H9 (cell line): Measurements from ENCODE around the gene KCNMB2. TPM values are rescaled to one million over a fixed set of nuclear protein-coding genes. Genes with fewer than 3 reads are reported as not detected.
A peak's percentile ranks its signal among the peaks of the same experiment; 100 is the strongest.

Experiments used
- DNase-seq: peaks from one replicate; pipeline ENCODE4 v3.0.0-alpha.2; 2017
- H2AFZ ChIP-seq: one replicate; pipeline ENCODE4 v1.6.1; 2013; ENCODE audit warnings: mild to moderate bottlenecking, low read length, control low read depth, moderate library complexity
- H2AK5ac ChIP-seq: 2 replicates; pipeline ENCODE4 v1.6.1; 2013; ENCODE audit warnings: low read length, control low read depth, mixed read lengths; ENCODE audit not compliant: insufficient read length
- H2BK120ac ChIP-seq: one replicate; pipeline ENCODE4 v1.6.1; 2013; ENCODE audit warnings: low read depth, mild to moderate bottlenecking, low read length, control low read depth, inconsistent platforms; ENCODE audit not compliant: poor library complexity, severe bottlenecking
- H2BK12ac ChIP-seq: 2 replicates; pipeline ENCODE4 v1.6.1; 2013; ENCODE audit warnings: low read length, control low read depth, mixed read lengths, low read depth; ENCODE audit not compliant: insufficient read length
- H2BK15ac ChIP-seq: 2 replicates; pipeline ENCODE4 v1.6.1; 2013; ENCODE audit warnings: low read depth, low read length, control low read depth
- H2BK20ac ChIP-seq: one replicate; pipeline ENCODE4 v1.6.1; 2013; ENCODE audit warnings: low read depth, mild to moderate bottlenecking, low read length, control low read depth, inconsistent platforms; ENCODE audit not compliant: poor library complexity, severe bottlenecking
- H2BK5ac ChIP-seq: 2 replicates; pipeline ENCODE4 v1.6.1; 2013; ENCODE audit warnings: low read length, control low read depth, mixed read lengths; ENCODE audit not compliant: insufficient read length
- H3K14ac ChIP-seq: 2 replicates; pipeline ENCODE4 v1.6.1; 2013; ENCODE audit warnings: low read length, control low read depth; ENCODE audit not compliant: insufficient read depth
- H3K18ac ChIP-seq: 2 replicates; pipeline ENCODE4 v1.6.1; 2013; ENCODE audit warnings: low read depth, mild to moderate bottlenecking, mixed read lengths, low read length, control low read depth; ENCODE audit not compliant: insufficient read length
- H3K23ac ChIP-seq: 2 replicates; pipeline ENCODE4 v1.6.1; 2013; ENCODE audit warnings: low read length, control low read depth, mixed read lengths, low read depth; ENCODE audit not compliant: insufficient read length
- H3K23me2 ChIP-seq: 2 replicates; pipeline ENCODE4 v1.6.1; 2013; ENCODE audit warnings: low read depth, mild to moderate bottlenecking, mixed read lengths, low read length, control low read depth; ENCODE audit not compliant: insufficient read length, poor library complexity, severe bottlenecking
- H3K27ac ChIP-seq: 2 replicates; pipeline ENCODE4 v1.5.1; 2013; ENCODE audit warnings: low read length, control low read depth, mixed read lengths, low read depth; ENCODE audit not compliant: insufficient read length
- H3K27me3 ChIP-seq: 2 replicates; pipeline ENCODE4 v1.6.1; 2013; ENCODE audit warnings: low read length, control low read depth, inconsistent platforms; ENCODE audit not compliant: insufficient read depth
- H3K4ac ChIP-seq: 2 replicates; pipeline ENCODE4 v1.6.1; 2013; ENCODE audit warnings: low read depth, mild to moderate bottlenecking, control low read depth, inconsistent platforms, low read length, moderate library complexity
- H3K4me1 ChIP-seq: 2 replicates; pipeline ENCODE4 v1.6.1; 2013; ENCODE audit warnings: low read length, control low read depth, inconsistent platforms; ENCODE audit not compliant: insufficient read depth
- H3K4me2 ChIP-seq: 2 replicates; pipeline ENCODE4 v1.6.1; 2013; ENCODE audit warnings: low read length, control low read depth, mixed read lengths; ENCODE audit not compliant: insufficient read length, insufficient read depth
- H3K56ac ChIP-seq: 2 replicates; pipeline ENCODE4 v1.6.1; 2013; ENCODE audit warnings: low read depth, mild to moderate bottlenecking, mixed read lengths, low read length, control low read depth; ENCODE audit not compliant: insufficient read length
- H3K79me1 ChIP-seq: 2 replicates; pipeline ENCODE4 v1.6.1; 2013; ENCODE audit warnings: low read depth, mild to moderate bottlenecking, moderate library complexity, low read length, control low read depth, inconsistent platforms; ENCODE audit not compliant: insufficient read depth, poor library complexity, severe bottlenecking
- H3K79me2 ChIP-seq: 2 replicates; pipeline ENCODE4 v1.6.1; 2013; ENCODE audit warnings: low read length, control low read depth, inconsistent platforms; ENCODE audit not compliant: insufficient read depth
- H3K9ac ChIP-seq: 2 replicates; pipeline ENCODE4 v1.6.1; 2013; ENCODE audit warnings: low read length, control low read depth, mixed read lengths; ENCODE audit not compliant: insufficient read length; ENCODE audit errors: extremely low read depth
- H3K9me3 ChIP-seq: one replicate; pipeline ENCODE4 v1.6.1; 2013; ENCODE audit warnings: low read depth, low read length, inconsistent platforms; ENCODE audit not compliant: control insufficient read depth
- H3T11ph ChIP-seq: one replicate; pipeline ENCODE4 v1.6.1; 2013; ENCODE audit warnings: mild to moderate bottlenecking, low read length, control low read depth, inconsistent platforms
- H4K20me1 ChIP-seq: one replicate; pipeline ENCODE4 v1.6.1; 2013; ENCODE audit not compliant: control insufficient read depth, insufficient read length, insufficient read depth
- H4K5ac ChIP-seq: 2 replicates; pipeline ENCODE4 v1.6.1; 2013; ENCODE audit warnings: low read depth, mild to moderate bottlenecking, mixed read lengths, low read length, control low read depth; ENCODE audit not compliant: insufficient read length
- H4K8ac ChIP-seq: replicated peaks from 2 replicates; pipeline ENCODE4 v1.6.1; 2013; ENCODE audit warnings: low read length, control low read depth, mixed read lengths, low read depth; ENCODE audit not compliant: insufficient read length
- H4K91ac ChIP-seq: 2 replicates; pipeline ENCODE4 v1.6.1; 2013; ENCODE audit warnings: low read depth, mild to moderate bottlenecking, moderate library complexity, mixed read lengths, low read length, control low read depth; ENCODE audit not compliant: insufficient read length
- H3K27ac Mint-ChIP-seq, 3 experiments: 2 replicates in 2 of 3; 3 replicates in 1 of 3; pipeline ENCODE4 v1.8.0; 2020 to 2021; ENCODE audit warnings: mixed read lengths in 3 of 3, mild to moderate bottlenecking in 1 of 3, moderate library complexity in 1 of 3
- H3K27me3 Mint-ChIP-seq: 2 replicates; pipeline ENCODE4 v1.8.0; 2021; ENCODE audit warnings: low read depth, mild to moderate bottlenecking, moderate library complexity, mixed read lengths
- H3K36me3 Mint-ChIP-seq, 3 experiments: 2 replicates in 2 of 3; 3 replicates in 1 of 3; pipeline ENCODE4 v1.8.0; 2020 to 2021; ENCODE audit warnings: low read depth in 3 of 3, mixed read lengths in 3 of 3; ENCODE audit not compliant: insufficient read depth in 1 of 3
- H3K4me1 Mint-ChIP-seq, 2 experiments: 2 replicates each; pipeline ENCODE4 v1.8.0; 2020; ENCODE audit warnings: mixed read lengths in 2 of 2
- H3K4me3 Mint-ChIP-seq, 2 experiments: 2 replicates in 1 of 2; 3 replicates in 1 of 2; pipeline ENCODE4 v1.8.0; 2020 to 2021; ENCODE audit warnings: mild to moderate bottlenecking in 2 of 2, mixed read lengths in 2 of 2, moderate library complexity in 1 of 2
- H3K9me3 Mint-ChIP-seq, 2 experiments: 2 replicates in 1 of 2; 3 replicates in 1 of 2; pipeline ENCODE4 v1.8.0; 2020; ENCODE audit warnings: mild to moderate bottlenecking in 2 of 2, mixed read lengths in 2 of 2, moderate library complexity in 1 of 2
- CTCF ChIP-seq: fragments of 200-600 bp; sonication (generic); conservative IDR thresholded peaks from 3 replicates; pipeline ENCODE4 v1.8.0; 2021; ENCODE audit warnings: antibody characterized with exemption, mild to moderate bottlenecking
- WGBS: extraction: QIAGEN DNeasy Blood & Tissue Kit; methylation state at CpG from one replicate; pipeline ENCODE4 v1.1.7; 2013; ENCODE audit warnings: missing lambda C conversion rate, low lambda C conversion rate, mixed read lengths; ENCODE audit not compliant: insufficient read length; ENCODE audit errors: extremely low coverage; 5-methylcytosine and 5-hydroxymethylcytosine counted together
- total RNA-seq: library from RNA; stranded (reverse); gene quantifications from 2 replicates; pipeline ENCODE4 v1.2.1, GENCODE V29; 2021

Gene KCNMB2
- total RNA-seq, 1 experiment from 2014 or later: not detected

- DNase-seq: no peak
- H3K27ac Mint-ChIP-seq: no peak overlapping the region
- H3K23ac ChIP-seq: no peak overlapping the region
Measured at GRCh38 chr3:178525251-178525650, 11.0 kb upstream of the KCNMB2 start.

More at GRCh38 chr3:178525251-178525650, 11.0 kb upstream of the KCNMB2 start:
- Histone ChIP-seq H4K5ac (no peak overlapping the region), H3K4me2 (no peak overlapping the region), H2BK120ac (no peak overlapping the region), H3K79me1 (no peaks in the 10 kb centered on the region), H3K23me2 (no peaks in the 10 kb centered on the region), H3K79me2 (no peaks in the 10 kb centered on the region), H3K4me1 (no peaks in the 10 kb centered on the region; the same call in 1 of the 2 replicates), H2BK5ac (no peak overlapping the region), H2BK15ac (no peak overlapping the region), H2AFZ (peak overlapping the region; percentile 2), H2BK20ac (no peak overlapping the region), H3K18ac (no peak overlapping the region), H3K27me3 (no peaks in the 10 kb centered on the region), H3K56ac (no peak overlapping the region), H3K14ac (no peak overlapping the region), H3K9me3 (no peaks in the 10 kb centered on the region), H2AK5ac (no peak overlapping the region), H3K4ac (no peak overlapping the region), H3T11ph (no peak overlapping the region), H4K20me1 (no peaks in the 10 kb centered on the region), H3K9ac (no peak overlapping the region), H3K27ac (no peak overlapping the region), H2BK12ac (no peak overlapping the region), H4K8ac (no peak overlapping the region), H4K91ac (no peak overlapping the region)
- no peak for TF ChIP-seq CTCF
- no CpG with 5 or more reads among the region's 3 CpGs for WGBS
- Mint-ChIP-seq H3K9me3 (no peaks in the 10 kb centered on the region), H3K4me3 (no peak overlapping the region), H3K36me3 (no peaks in the 10 kb centered on the region), H3K4me1 (peaks cover 8 to 9% of the 10 kb centered on the region in 2 experiments), H3K27me3 (no peaks in the 10 kb centered on the region)
